Neural progenitor cell (in vitro differentiated cells): ENCODE measurements around the gene FHOD3. TPM values are rescaled to one million over a fixed set of nuclear protein-coding genes. Genes with fewer than 3 reads are reported as not detected.

Experiments used
- DNase-seq: peaks from one replicate; pipeline ENCODE4 v3.0.0-alpha.2; 2016; ENCODE audit warnings: low spot score
- H2AFZ ChIP-seq: fragments of 200-600 bp; sonication (generic); replicated peaks from 2 replicates; pipeline ENCODE4 v1.6.1; 2016; ENCODE audit warnings: antibody characterized with exemption
- H3F3A ChIP-seq: fragments of 200-600 bp; sonication (generic); 2 replicates; pipeline ENCODE4 v1.6.1; 2016; ENCODE audit warnings: antibody characterized with exemption, low read depth
- H3K27ac ChIP-seq: fragments of 200-600 bp; sonication (generic); 2 replicates; pipeline ENCODE4 v1.5.1; 2016; ENCODE audit warnings: mild to moderate bottlenecking
- H3K27me3 ChIP-seq: fragments of 200-600 bp; sonication (generic); 2 replicates; pipeline ENCODE4 v1.6.1; 2016; ENCODE audit warnings: mild to moderate bottlenecking, moderate library complexity
- H3K36me3 ChIP-seq: fragments of 200-600 bp; sonication (generic); 2 replicates; pipeline ENCODE4 v1.5.1; 2016
- H3K4me1 ChIP-seq: fragments of 200-600 bp; sonication (generic); 2 replicates; pipeline ENCODE4 v1.6.1; 2016; ENCODE audit warnings: mixed run types
- H3K4me2 ChIP-seq: fragments of 200-600 bp; sonication (generic); 2 replicates; pipeline ENCODE4 v1.6.1; 2016
- H3K4me3 ChIP-seq: fragments of 200-600 bp; sonication (generic); 2 replicates; pipeline ENCODE4 v1.5.1; 2016
- H3K79me2 ChIP-seq: fragments of 200-600 bp; sonication (generic); 2 replicates; pipeline ENCODE4 v1.6.1; 2016; ENCODE audit warnings: low read depth
- H3K9ac ChIP-seq: fragments of 200-600 bp; sonication (generic); 2 replicates; pipeline ENCODE4 v1.6.1; 2016
- H3K9me3 ChIP-seq: fragments of 200-600 bp; sonication (generic); 2 replicates; pipeline ENCODE4 v1.5.1; 2016; ENCODE audit warnings: low read depth
- H4K20me1 ChIP-seq: fragments of 200-600 bp; sonication (generic); 2 replicates; pipeline ENCODE4 v1.6.1; 2016; ENCODE audit warnings: low read depth
- H3K27ac Mint-ChIP-seq: 3 replicates; pipeline ENCODE4 v1.8.0; 2021; ENCODE audit warnings: mixed read lengths
- H3K27me3 Mint-ChIP-seq: 2 replicates; pipeline ENCODE4 v1.8.0; 2022; ENCODE audit warnings: low read depth, mild to moderate bottlenecking, inconsistent platforms, moderate library complexity, mixed read lengths; ENCODE audit not compliant: insufficient read depth
- H3K36me3 Mint-ChIP-seq: 3 replicates; pipeline ENCODE4 v1.8.0; 2021; ENCODE audit warnings: mixed read lengths
- H3K4me1 Mint-ChIP-seq: 3 replicates; pipeline ENCODE4 v1.8.0; 2021; ENCODE audit warnings: mixed read lengths
- H3K4me3 Mint-ChIP-seq: 3 replicates; pipeline ENCODE4 v1.8.0; 2021; ENCODE audit warnings: mild to moderate bottlenecking, moderate library complexity, mixed read lengths
- H3K9me3 Mint-ChIP-seq: 3 replicates; pipeline ENCODE4 v1.8.0; 2020; ENCODE audit warnings: mixed read lengths
- EZH2 ChIP-seq: fragments of 200-600 bp; sonication (generic); IDR thresholded peaks from 2 replicates; pipeline ENCODE4 v1.6.1; 2017; ENCODE audit warnings: antibody characterized with exemption, mild to moderate bottlenecking, moderate library complexity
- EZH2phosphoT487 ChIP-seq: fragments of 200-600 bp; sonication (generic); IDR thresholded peaks from 2 replicates; pipeline ENCODE4 v1.6.1; 2017; ENCODE audit warnings: antibody characterized with exemption
- total RNA-seq: library from RNA; depleted of rRNA; stranded (reverse); fragments of >200 nt; gene quantifications from 2 replicates; pipeline ENCODE4 v1.2.3, GENCODE V29; 2015; ENCODE audit warnings: low replicate concordance
- TF ChIP-seq, protein P1 (sequence below): fragments of 200-600 bp; sonication (generic); IDR thresholded peaks from 2 replicates; pipeline ENCODE4 v1.5.1; 2017; ENCODE audit warnings: antibody characterized with exemption, mild to moderate bottlenecking

The FHOD3 gene
- total RNA-seq, 1 donor from 2014 or later = 69.7 TPM

DNA sequence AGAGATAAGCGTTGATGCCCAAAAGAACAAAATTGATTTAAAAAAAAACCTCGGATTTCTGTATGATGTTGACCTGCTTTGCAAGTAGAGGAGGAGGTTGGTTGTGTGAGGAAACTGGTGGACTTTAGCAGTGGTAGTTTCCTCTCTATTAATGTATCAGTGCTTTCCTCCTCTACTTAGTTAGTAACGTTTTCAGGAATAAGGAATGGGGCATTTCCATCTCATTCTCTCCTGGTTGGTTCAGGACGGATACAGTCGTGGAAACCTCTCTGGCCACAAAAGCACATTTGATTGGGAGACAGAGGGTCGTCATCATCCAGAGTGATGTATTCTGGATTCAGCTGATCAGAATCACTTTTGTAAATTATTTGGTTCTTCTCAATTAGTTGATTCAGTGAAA is 1.5 kb downstream of the FHOD3 start:
- TF ChIP-seq EZH2 (no peak), EZH2phosphoT487 (no peak)
- TF ChIP-seq, protein P1, sequence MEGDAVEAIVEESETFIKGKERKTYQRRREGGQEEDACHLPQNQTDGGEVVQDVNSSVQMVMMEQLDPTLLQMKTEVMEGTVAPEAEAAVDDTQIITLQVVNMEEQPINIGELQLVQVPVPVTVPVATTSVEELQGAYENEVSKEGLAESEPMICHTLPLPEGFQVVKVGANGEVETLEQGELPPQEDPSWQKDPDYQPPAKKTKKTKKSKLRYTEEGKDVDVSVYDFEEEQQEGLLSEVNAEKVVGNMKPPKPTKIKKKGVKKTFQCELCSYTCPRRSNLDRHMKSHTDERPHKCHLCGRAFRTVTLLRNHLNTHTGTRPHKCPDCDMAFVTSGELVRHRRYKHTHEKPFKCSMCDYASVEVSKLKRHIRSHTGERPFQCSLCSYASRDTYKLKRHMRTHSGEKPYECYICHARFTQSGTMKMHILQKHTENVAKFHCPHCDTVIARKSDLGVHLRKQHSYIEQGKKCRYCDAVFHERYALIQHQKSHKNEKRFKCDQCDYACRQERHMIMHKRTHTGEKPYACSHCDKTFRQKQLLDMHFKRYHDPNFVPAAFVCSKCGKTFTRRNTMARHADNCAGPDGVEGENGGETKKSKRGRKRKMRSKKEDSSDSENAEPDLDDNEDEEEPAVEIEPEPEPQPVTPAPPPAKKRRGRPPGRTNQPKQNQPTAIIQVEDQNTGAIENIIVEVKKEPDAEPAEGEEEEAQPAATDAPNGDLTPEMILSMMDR = no peak
- peak overlapping the region; percentile 96 for H3K4me2 ChIP-seq
- H3K4me1 Mint-ChIP-seq = peaks cover 28% of the 10 kb centered on the region
- DNase-seq = no peak
- H3K27me3 Mint-ChIP-seq = peaks cover 4% of the 10 kb centered on the region
- peaks cover 38% of the 10 kb centered on the region for H3K4me1 ChIP-seq
- no peak overlapping the region for H3K27ac Mint-ChIP-seq
- no peak overlapping the region for H3K27ac ChIP-seq
- H4K20me1 ChIP-seq = peaks cover 54% of the 10 kb centered on the region
- no peaks in the 10 kb centered on the region for H3K36me3 ChIP-seq
- H3K79me2 ChIP-seq = peaks cover 64% of the 10 kb centered on the region
- peaks cover 2% of the 10 kb centered on the region for H3K9me3 Mint-ChIP-seq
- peaks cover 23% of the 10 kb centered on the region for H3K27me3 ChIP-seq
- H3K36me3 Mint-ChIP-seq = peaks cover 9% of the 10 kb centered on the region
- peak overlapping the region; percentile 82 for H3K4me3 Mint-ChIP-seq
- peaks cover 4% of the 10 kb centered on the region for H3F3A ChIP-seq
- H3K9ac ChIP-seq = peak overlapping the region; percentile 85
- no peak overlapping the region for H2AFZ ChIP-seq
- no peaks in the 10 kb centered on the region for H3K9me3 ChIP-seq
- peak overlapping the region; percentile 90 for H3K4me3 ChIP-seq

GRCh38 chr18:36300211-36300610 is 2.7 kb downstream of the FHOD3 start:
- no peak for DNase-seq
- Histone ChIP-seq H2AFZ (no peak overlapping the region), H3K4me2 (peak overlapping the region; percentile 96), H3K27ac (no peak overlapping the region), H3K4me3 (no peak overlapping the region), H3K36me3 (no peaks in the 10 kb centered on the region), H3K79me2 (peaks cover 76% of the 10 kb centered on the region), H3K27me3 (peaks cover 11% of the 10 kb centered on the region), H3K9me3 (no peaks in the 10 kb centered on the region), H3K4me1 (peaks cover 38% of the 10 kb centered on the region), H3K9ac (no peak overlapping the region), H4K20me1 (peaks cover 66% of the 10 kb centered on the region), H3F3A (peaks cover 4% of the 10 kb centered on the region)
- Mint-ChIP-seq H3K27me3 (peaks cover 4% of the 10 kb centered on the region), H3K36me3 (peaks cover 11% of the 10 kb centered on the region), H3K4me3 (no peak overlapping the region), H3K9me3 (peaks cover 2% of the 10 kb centered on the region), H3K27ac (no peak overlapping the region), H3K4me1 (peaks cover 28% of the 10 kb centered on the region)
- TF ChIP-seq EZH2 = no peak
- TF ChIP-seq, protein P1 = no peak
- no peak for TF ChIP-seq EZH2phosphoT487

GRCh38 chr18:36301884-36302283 is 4.4 kb downstream of the FHOD3 start:
- no peak overlapping the region for H2AFZ ChIP-seq
- H3K79me2 ChIP-seq = peaks cover 93% of the 10 kb centered on the region
- H3K27me3 Mint-ChIP-seq = peaks cover 4% of the 10 kb centered on the region
- TF ChIP-seq, protein P1 = no peak
- TF ChIP-seq EZH2phosphoT487 = no peak
- TF ChIP-seq EZH2 = no peak
- H3K4me2 ChIP-seq = peak overlapping the region; percentile 33
- H3K27me3 ChIP-seq = no peaks in the 10 kb centered on the region
- H3K4me1 Mint-ChIP-seq = peaks cover 31% of the 10 kb centered on the region
- no peak overlapping the region for H3K9ac ChIP-seq
- peaks cover 2% of the 10 kb centered on the region for H3K9me3 Mint-ChIP-seq
- peaks cover 15% of the 10 kb centered on the region for H3K36me3 Mint-ChIP-seq
- no peak overlapping the region for H3K4me3 Mint-ChIP-seq
- H3K4me3 ChIP-seq = no peak overlapping the region
- H3K4me1 ChIP-seq = peaks cover 38% of the 10 kb centered on the region
- H3K9me3 ChIP-seq = no peaks in the 10 kb centered on the region
- H3K27ac Mint-ChIP-seq = peak overlapping the region; percentile 42
- H3K27ac ChIP-seq = no peak overlapping the region
- peaks cover 2% of the 10 kb centered on the region for H3F3A ChIP-seq
- no peak for DNase-seq
- H4K20me1 ChIP-seq = peaks cover 83% of the 10 kb centered on the region
- H3K36me3 ChIP-seq = no peaks in the 10 kb centered on the region
